GM23338 (cell line): ENCODE results near the gene TMEM161B. TPM values are rescaled to one million over a fixed set of nuclear protein-coding genes. Genes with fewer than 3 reads are reported as not detected.

Experiments used
- ATAC-seq: fragments of 200-7000 bp; cut with Tn5 transposase; 3 replicates; pipeline ENCODE4 v1.9.1; 2020
- DNase-seq: peaks from one replicate; pipeline ENCODE4 v3.0.0-alpha.2; 2015; ENCODE audit warnings: low spot score
- H2AFZ ChIP-seq: fragments of 200-600 bp; sonication (generic); 2 replicates; pipeline ENCODE4 v1.8.0; 2016; ENCODE audit warnings: antibody characterized with exemption, mild to moderate bottlenecking, moderate library complexity
- H3F3A ChIP-seq: fragments of 200-600 bp; sonication (generic); replicated peaks from 2 replicates; pipeline ENCODE4 v1.8.0; 2017; ENCODE audit warnings: antibody characterized with exemption, mixed run types, low read depth
- H3K27ac ChIP-seq: fragments of 200-600 bp; sonication (generic); 2 replicates; pipeline ENCODE4 v1.6.1; 2016; ENCODE audit warnings: low read depth
- H3K27me3 ChIP-seq: fragments of 200-600 bp; sonication (generic); 2 replicates; pipeline ENCODE4 v1.8.0; 2016; ENCODE audit warnings: mild to moderate bottlenecking, mixed run types, moderate library complexity; ENCODE audit not compliant: insufficient read depth
- H3K36me3 ChIP-seq: fragments of 200-600 bp; sonication (generic); 2 replicates; pipeline ENCODE4 v1.8.0; 2016; ENCODE audit warnings: mild to moderate bottlenecking; ENCODE audit not compliant: insufficient read depth
- H3K4me1 ChIP-seq: fragments of 200-600 bp; sonication (generic); 2 replicates; pipeline ENCODE4 v1.8.0; 2016; ENCODE audit warnings: mild to moderate bottlenecking, moderate library complexity; ENCODE audit not compliant: insufficient read depth
- H3K4me2 ChIP-seq: fragments of 200-600 bp; sonication (generic); 2 replicates; pipeline ENCODE4 v1.7.1; 2017; ENCODE audit warnings: mixed run types
- H3K4me3 ChIP-seq: fragments of 200-600 bp; sonication (generic); 2 replicates; pipeline ENCODE4 v1.6.1; 2016; ENCODE audit warnings: mixed run types
- H3K79me2 ChIP-seq: fragments of 200-600 bp; sonication (generic); replicated peaks from 2 replicates; pipeline ENCODE4 v1.8.0; 2017; ENCODE audit warnings: mild to moderate bottlenecking; ENCODE audit not compliant: insufficient read depth
- H3K9me2 ChIP-seq: fragments of 200-600 bp; sonication (generic); 2 replicates; pipeline ENCODE4 v1.8.0; 2017; ENCODE audit not compliant: insufficient read depth
- H4K20me1 ChIP-seq: fragments of 200-600 bp; sonication (generic); replicated peaks from 2 replicates; pipeline ENCODE4 v1.8.0; 2017; ENCODE audit warnings: mild to moderate bottlenecking; ENCODE audit not compliant: insufficient read depth
- H3K27ac Mint-ChIP-seq: 2 replicates; pipeline ENCODE4 v1.8.0; 2020; ENCODE audit warnings: inconsistent platforms, mild to moderate bottlenecking, moderate library complexity, mixed read lengths
- H3K27me3 Mint-ChIP-seq: 3 replicates; pipeline ENCODE4 v1.8.0; 2022; ENCODE audit warnings: low read depth, mild to moderate bottlenecking, moderate library complexity, mixed read lengths, inconsistent platforms; ENCODE audit not compliant: insufficient read depth, poor library complexity
- H3K36me3 Mint-ChIP-seq: 3 replicates; pipeline ENCODE4 v1.8.0; 2021; ENCODE audit warnings: low read depth, mild to moderate bottlenecking, inconsistent platforms, moderate library complexity, mixed read lengths
- H3K4me1 Mint-ChIP-seq: 3 replicates; pipeline ENCODE4 v1.8.0; 2020; ENCODE audit warnings: mild to moderate bottlenecking, inconsistent platforms, mixed read lengths
- H3K4me3 Mint-ChIP-seq: 3 replicates; pipeline ENCODE4 v1.8.0; 2021; ENCODE audit warnings: moderate library complexity, mild to moderate bottlenecking, inconsistent platforms, mixed read lengths
- H3K9me3 Mint-ChIP-seq: 3 replicates; pipeline ENCODE4 v1.8.0; 2020; ENCODE audit warnings: moderate library complexity, mild to moderate bottlenecking, inconsistent platforms, mixed read lengths
- CREB1 ChIP-seq: fragments of 250-450 bp; sonication (Bioruptor Pico); IDR thresholded peaks from 2 replicates; pipeline ENCODE4 v1.5.0; 2020; ENCODE audit warnings: low read depth, mild to moderate bottlenecking, moderate library complexity
- EZH2 ChIP-seq: fragments of 200-600 bp; sonication (generic); IDR thresholded peaks from one replicate; pipeline ENCODE4 v1.8.0; 2017; ENCODE audit warnings: antibody characterized with exemption, mild to moderate bottlenecking, low read depth; ENCODE audit not compliant: unreplicated experiment
- EZH2phosphoT487 ChIP-seq: fragments of 200-600 bp; sonication (generic); IDR thresholded peaks from one replicate; pipeline ENCODE4 v1.8.1; 2018; ENCODE audit warnings: antibody characterized with exemption; ENCODE audit not compliant: unreplicated experiment
- JUNB ChIP-seq: IDR thresholded peaks from one replicate; pipeline ENCODE4 v1.6.1; 2016; ENCODE audit warnings: antibody characterized with exemption; ENCODE audit not compliant: unreplicated experiment
- NANOG ChIP-seq: IDR thresholded peaks from 2 replicates; pipeline ENCODE4 v1.6.1; 2016; ENCODE audit warnings: antibody characterized with exemption, borderline replicate concordance
- POLR2AphosphoS5 ChIP-seq: IDR thresholded peaks from 2 replicates; pipeline ENCODE4 v1.6.1; 2016; ENCODE audit warnings: antibody characterized with exemption, low read depth
- STAT1 ChIP-seq: IDR thresholded peaks from one replicate; pipeline ENCODE4 v1.6.1; 2016; ENCODE audit warnings: antibody characterized with exemption; ENCODE audit not compliant: unreplicated experiment
- ZNF114 ChIP-seq: fragments of 250-450 bp; sonication (Bioruptor Pico); IDR thresholded peaks from 2 replicates; pipeline ENCODE4 v1.5.0; 2020; ENCODE audit warnings: mild to moderate bottlenecking, moderate library complexity
- ZNF331 ChIP-seq: fragments of 250-450 bp; sonication (Bioruptor Pico); IDR thresholded peaks from 2 replicates; pipeline ENCODE4 v1.5.0; 2020; ENCODE audit warnings: low read depth, mild to moderate bottlenecking, moderate library complexity
- polyA plus RNA-seq: library from polyadenylated mRNA; unstranded; fragments of >200 nt; fragmentation: Nextera tagmentation; extraction: Ambion mirVana; gene quantifications from 2 replicates; pipeline ENCODE4 v1.2.1, GENCODE V29; 2016
- total RNA-seq: library from RNA; depleted of rRNA; stranded (reverse); fragments of >200 nt; shearing (Covaris generic); gene quantifications from 2 replicates; pipeline ENCODE4 v1.2.3, GENCODE V29; 2014
- TF ChIP-seq, protein P1 (sequence below): IDR thresholded peaks from one replicate; pipeline ENCODE4 v1.6.1; 2018; ENCODE audit warnings: antibody characterized with exemption; ENCODE audit not compliant: unreplicated experiment
- TF ChIP-seq, protein P2 (sequence below), 2 experiments: fragments of 200-600 bp in 1 of 2; sonication (generic) in 1 of 2; conservative IDR thresholded peaks; 2 replicates each; pipeline versions ENCODE4 v1.5.1 to v1.6.1; 2016 to 2017; ENCODE audit warnings: antibody characterized with exemption in 2 of 2, low read depth in 2 of 2, mild to moderate bottlenecking in 2 of 2, moderate library complexity in 1 of 2
- TF ChIP-seq, protein P3 (sequence below): fragments of 250-450 bp; sonication (Bioruptor Pico); IDR thresholded peaks from 2 replicates; pipeline ENCODE4 v1.5.0; 2020; ENCODE audit warnings: mild to moderate bottlenecking, moderate library complexity
- TF ChIP-seq, protein P4 (sequence below): IDR thresholded peaks from 2 replicates; pipeline ENCODE4 v1.6.1; 2016; ENCODE audit warnings: antibody characterized with exemption

TMEM161B gene
- total and polyA plus RNA-seq, 2 experiments from 2014 or later, result 11.9 to 25.5 TPM

DNA sequence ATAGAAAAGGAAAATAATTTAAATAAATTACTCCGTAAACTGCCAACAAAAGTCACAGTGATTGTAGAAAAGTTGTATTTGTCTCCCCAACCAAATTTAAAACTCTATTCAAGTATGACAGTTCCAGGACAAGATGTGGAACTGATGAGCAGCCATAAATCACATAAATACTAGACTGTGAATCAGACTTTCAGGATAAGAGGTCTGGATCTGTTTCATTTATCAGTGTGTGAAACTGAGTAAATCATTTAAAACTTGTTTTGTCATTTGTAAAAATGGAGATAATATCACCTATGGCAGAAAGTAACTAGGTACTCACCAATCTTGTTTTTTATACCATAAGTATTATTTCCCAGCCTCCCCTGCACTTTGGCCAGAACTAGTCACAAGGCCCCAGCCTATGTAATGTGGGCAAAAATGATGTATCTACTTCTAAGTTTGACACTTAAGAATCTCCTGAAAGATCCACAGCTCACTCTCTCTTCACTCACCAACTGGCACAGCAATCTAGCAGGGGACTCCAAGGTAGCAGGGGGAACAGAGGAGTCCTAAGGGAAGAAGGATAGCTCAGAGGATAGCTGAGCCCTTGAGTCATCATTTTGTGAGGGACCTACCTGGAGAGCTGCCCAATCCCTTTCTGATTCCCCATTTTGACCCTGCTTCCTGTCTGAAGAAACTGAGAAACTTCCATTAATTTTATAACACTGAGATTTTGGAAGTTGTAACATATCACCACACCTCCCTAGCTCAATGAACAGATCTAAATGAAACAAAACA, 31.6 kb downstream of the TMEM161B start:
- Histone ChIP-seq H3K27ac (peak overlapping the region; percentile 30; the same call in 1 of the 2 replicates), H3K4me2 (no peak overlapping the region), H3K27me3 (no peaks in the 10 kb centered on the region), H4K20me1 (no peaks in the 10 kb centered on the region), H3K4me3 (no peak overlapping the region), H3K36me3 (no peaks in the 10 kb centered on the region), H3K79me2 (peaks cover 38% of the 10 kb centered on the region), H2AFZ (no peak overlapping the region), H3K4me1 (peaks cover 34% of the 10 kb centered on the region), H3K9me2 (no peaks in the 10 kb centered on the region), H3F3A (no peaks in the 10 kb centered on the region)
- Mint-ChIP-seq H3K4me3 (no peak overlapping the region), H3K27ac (no peak overlapping the region), H3K27me3 (peaks cover 2% of the 10 kb centered on the region), H3K9me3 (no peaks in the 10 kb centered on the region), H3K4me1 (peaks cover 30% of the 10 kb centered on the region), H3K36me3 (peaks cover 9% of the 10 kb centered on the region)
- ATAC-seq, result peak; percentile 53
- no peak for TF ChIP-seq ZNF114 (CRISPR knock-in tag)
- TF ChIP-seq, protein P1, sequence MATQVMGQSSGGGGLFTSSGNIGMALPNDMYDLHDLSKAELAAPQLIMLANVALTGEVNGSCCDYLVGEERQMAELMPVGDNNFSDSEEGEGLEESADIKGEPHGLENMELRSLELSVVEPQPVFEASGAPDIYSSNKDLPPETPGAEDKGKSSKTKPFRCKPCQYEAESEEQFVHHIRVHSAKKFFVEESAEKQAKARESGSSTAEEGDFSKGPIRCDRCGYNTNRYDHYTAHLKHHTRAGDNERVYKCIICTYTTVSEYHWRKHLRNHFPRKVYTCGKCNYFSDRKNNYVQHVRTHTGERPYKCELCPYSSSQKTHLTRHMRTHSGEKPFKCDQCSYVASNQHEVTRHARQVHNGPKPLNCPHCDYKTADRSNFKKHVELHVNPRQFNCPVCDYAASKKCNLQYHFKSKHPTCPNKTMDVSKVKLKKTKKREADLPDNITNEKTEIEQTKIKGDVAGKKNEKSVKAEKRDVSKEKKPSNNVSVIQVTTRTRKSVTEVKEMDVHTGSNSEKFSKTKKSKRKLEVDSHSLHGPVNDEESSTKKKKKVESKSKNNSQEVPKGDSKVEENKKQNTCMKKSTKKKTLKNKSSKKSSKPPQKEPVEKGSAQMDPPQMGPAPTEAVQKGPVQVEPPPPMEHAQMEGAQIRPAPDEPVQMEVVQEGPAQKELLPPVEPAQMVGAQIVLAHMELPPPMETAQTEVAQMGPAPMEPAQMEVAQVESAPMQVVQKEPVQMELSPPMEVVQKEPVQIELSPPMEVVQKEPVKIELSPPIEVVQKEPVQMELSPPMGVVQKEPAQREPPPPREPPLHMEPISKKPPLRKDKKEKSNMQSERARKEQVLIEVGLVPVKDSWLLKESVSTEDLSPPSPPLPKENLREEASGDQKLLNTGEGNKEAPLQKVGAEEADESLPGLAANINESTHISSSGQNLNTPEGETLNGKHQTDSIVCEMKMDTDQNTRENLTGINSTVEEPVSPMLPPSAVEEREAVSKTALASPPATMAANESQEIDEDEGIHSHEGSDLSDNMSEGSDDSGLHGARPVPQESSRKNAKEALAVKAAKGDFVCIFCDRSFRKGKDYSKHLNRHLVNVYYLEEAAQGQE, result no peak
- TF ChIP-seq, protein P2, sequence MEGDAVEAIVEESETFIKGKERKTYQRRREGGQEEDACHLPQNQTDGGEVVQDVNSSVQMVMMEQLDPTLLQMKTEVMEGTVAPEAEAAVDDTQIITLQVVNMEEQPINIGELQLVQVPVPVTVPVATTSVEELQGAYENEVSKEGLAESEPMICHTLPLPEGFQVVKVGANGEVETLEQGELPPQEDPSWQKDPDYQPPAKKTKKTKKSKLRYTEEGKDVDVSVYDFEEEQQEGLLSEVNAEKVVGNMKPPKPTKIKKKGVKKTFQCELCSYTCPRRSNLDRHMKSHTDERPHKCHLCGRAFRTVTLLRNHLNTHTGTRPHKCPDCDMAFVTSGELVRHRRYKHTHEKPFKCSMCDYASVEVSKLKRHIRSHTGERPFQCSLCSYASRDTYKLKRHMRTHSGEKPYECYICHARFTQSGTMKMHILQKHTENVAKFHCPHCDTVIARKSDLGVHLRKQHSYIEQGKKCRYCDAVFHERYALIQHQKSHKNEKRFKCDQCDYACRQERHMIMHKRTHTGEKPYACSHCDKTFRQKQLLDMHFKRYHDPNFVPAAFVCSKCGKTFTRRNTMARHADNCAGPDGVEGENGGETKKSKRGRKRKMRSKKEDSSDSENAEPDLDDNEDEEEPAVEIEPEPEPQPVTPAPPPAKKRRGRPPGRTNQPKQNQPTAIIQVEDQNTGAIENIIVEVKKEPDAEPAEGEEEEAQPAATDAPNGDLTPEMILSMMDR (conservative IDR thresholded peaks at IDR 0.05; ENCODE audit: low read depth in 2 of 2), result no peak
- TF ChIP-seq POLR2AphosphoS5, result no peak
- no peak for TF ChIP-seq ZNF331 (CRISPR knock-in tag)
- TF ChIP-seq, protein P3, sequence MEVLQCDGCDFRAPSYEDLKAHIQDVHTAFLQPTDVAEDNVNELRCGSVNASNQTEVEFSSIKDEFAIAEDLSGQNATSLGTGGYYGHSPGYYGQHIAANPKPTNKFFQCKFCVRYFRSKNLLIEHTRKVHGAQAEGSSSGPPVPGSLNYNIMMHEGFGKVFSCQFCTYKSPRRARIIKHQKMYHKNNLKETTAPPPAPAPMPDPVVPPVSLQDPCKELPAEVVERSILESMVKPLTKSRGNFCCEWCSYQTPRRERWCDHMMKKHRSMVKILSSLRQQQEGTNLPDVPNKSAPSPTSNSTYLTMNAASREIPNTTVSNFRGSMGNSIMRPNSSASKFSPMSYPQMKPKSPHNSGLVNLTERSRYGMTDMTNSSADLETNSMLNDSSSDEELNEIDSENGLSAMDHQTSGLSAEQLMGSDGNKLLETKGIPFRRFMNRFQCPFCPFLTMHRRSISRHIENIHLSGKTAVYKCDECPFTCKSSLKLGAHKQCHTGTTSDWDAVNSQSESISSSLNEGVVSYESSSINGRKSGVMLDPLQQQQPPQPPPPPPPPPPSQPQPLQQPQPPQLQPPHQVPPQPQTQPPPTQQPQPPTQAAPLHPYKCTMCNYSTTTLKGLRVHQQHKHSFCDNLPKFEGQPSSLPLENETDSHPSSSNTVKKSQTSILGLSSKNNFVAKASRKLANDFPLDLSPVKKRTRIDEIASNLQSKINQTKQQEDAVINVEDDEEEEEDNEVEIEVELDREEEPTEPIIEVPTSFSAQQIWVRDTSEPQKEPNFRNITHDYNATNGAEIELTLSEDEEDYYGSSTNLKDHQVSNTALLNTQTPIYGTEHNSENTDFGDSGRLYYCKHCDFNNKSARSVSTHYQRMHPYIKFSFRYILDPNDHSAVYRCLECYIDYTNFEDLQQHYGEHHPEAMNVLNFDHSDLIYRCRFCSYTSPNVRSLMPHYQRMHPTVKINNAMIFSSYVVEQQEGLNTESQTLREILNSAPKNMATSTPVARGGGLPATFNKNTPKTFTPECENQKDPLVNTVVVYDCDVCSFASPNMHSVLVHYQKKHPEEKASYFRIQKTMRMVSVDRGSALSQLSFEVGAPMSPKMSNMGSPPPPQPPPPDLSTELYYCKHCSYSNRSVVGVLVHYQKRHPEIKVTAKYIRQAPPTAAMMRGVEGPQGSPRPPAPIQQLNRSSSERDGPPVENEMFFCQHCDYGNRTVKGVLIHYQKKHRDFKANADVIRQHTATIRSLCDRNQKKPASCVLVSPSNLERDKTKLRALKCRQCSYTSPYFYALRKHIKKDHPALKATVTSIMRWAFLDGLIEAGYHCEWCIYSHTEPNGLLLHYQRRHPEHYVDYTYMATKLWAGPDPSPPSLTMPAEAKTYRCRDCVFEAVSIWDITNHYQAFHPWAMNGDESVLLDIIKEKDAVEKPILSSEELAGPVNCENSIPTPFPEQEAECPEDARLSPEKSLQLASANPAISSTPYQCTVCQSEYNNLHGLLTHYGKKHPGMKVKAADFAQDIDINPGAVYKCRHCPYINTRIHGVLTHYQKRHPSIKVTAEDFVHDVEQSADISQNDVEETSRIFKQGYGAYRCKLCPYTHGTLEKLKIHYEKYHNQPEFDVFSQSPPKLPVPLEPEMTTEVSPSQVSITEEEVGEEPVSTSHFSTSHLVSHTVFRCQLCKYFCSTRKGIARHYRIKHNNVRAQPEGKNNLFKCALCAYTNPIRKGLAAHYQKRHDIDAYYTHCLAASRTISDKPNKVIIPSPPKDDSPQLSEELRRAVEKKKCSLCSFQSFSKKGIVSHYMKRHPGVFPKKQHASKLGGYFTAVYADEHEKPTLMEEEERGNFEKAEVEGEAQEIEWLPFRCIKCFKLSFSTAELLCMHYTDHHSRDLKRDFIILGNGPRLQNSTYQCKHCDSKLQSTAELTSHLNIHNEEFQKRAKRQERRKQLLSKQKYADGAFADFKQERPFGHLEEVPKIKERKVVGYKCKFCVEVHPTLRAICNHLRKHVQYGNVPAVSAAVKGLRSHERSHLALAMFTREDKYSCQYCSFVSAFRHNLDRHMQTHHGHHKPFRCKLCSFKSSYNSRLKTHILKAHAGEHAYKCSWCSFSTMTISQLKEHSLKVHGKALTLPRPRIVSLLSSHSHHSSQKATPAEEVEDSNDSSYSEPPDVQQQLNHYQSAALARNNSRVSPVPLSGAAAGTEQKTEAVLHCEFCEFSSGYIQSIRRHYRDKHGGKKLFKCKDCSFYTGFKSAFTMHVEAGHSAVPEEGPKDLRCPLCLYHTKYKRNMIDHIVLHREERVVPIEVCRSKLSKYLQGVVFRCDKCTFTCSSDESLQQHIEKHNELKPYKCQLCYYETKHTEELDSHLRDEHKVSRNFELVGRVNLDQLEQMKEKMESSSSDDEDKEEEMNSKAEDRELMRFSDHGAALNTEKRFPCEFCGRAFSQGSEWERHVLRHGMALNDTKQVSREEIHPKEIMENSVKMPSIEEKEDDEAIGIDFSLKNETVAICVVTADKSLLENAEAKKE (CRISPR knock-in tag), result no peak
- no peak for TF ChIP-seq EZH2
- TF ChIP-seq, protein P4, sequence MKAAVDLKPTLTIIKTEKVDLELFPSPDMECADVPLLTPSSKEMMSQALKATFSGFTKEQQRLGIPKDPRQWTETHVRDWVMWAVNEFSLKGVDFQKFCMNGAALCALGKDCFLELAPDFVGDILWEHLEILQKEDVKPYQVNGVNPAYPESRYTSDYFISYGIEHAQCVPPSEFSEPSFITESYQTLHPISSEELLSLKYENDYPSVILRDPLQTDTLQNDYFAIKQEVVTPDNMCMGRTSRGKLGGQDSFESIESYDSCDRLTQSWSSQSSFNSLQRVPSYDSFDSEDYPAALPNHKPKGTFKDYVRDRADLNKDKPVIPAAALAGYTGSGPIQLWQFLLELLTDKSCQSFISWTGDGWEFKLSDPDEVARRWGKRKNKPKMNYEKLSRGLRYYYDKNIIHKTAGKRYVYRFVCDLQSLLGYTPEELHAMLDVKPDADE, result no peak
- no peak for TF ChIP-seq EZH2phosphoT487
- no peak for TF ChIP-seq CREB1 (CRISPR knock-in tag)
- no peak for TF ChIP-seq NANOG
- TF ChIP-seq JUNB, result no peak
- TF ChIP-seq STAT1, result no peak
- DNase-seq, result no peak
